Measurements from ENCODE around the gene SHMT2. TPM values are rescaled to one million over a fixed set of nuclear protein-coding genes. Genes with fewer than 3 reads are reported as not detected.
A peak's percentile ranks its signal among the peaks of the same experiment; 100 is the strongest.

The SHMT2 gene
- total RNA-seq, 1 donor from 2014 or later, result 90.2 TPM

DNA sequence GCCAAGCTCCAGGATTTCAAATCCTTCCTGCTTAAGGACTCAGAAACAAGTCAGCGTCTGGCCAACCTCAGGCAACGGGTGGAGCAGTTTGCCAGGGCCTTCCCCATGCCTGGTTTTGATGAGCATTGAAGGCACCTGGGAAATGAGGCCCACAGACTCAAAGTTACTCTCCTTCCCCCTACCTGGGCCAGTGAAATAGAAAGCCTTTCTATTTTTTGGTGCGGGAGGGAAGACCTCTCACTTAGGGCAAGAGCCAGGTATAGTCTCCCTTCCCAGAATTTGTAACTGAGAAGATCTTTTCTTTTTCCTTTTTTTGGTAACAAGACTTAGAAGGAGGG, 4.7 kb downstream of the SHMT2 start:
- H3K4me1 Mint-ChIP-seq, result peaks cover 44% of the 10 kb centered on the region
- H2AFZ ChIP-seq (replicated peaks), result no peak overlapping the region
- no peaks in the 10 kb centered on the region for H3K9me3 Mint-ChIP-seq
- no peak overlapping the region for H3K27ac Mint-ChIP-seq
- peaks cover 17% of the 10 kb centered on the region for H3K79me2 ChIP-seq (ENCODE audit: low read depth)
- H3K27me3 ChIP-seq, result peaks cover 48% of the 10 kb centered on the region
- peaks cover 22% of the 10 kb centered on the region for H3K36me3 Mint-ChIP-seq
- no peak overlapping the region for H3K4me3 ChIP-seq
- H3K9ac ChIP-seq, result no peak overlapping the region
- peaks cover 31% of the 10 kb centered on the region for H3K27me3 Mint-ChIP-seq (ENCODE audit: insufficient read depth, low read depth)
- DNase-seq (ENCODE audit: low spot score), result no peak
- H3K4me3 Mint-ChIP-seq, result peak overlapping the region; percentile 5
- H3K36me3 ChIP-seq, result no peaks in the 10 kb centered on the region
- H4K20me1 ChIP-seq (ENCODE audit: low read depth), result peaks cover 46% of the 10 kb centered on the region
- no peak overlapping the region for H3K4me2 ChIP-seq
- H3K4me1 ChIP-seq, result peaks cover 44% of the 10 kb centered on the region
- peaks cover 43% of the 10 kb centered on the region for H3F3A ChIP-seq (ENCODE audit: low read depth)
- no peak overlapping the region for H3K27ac ChIP-seq
- TF ChIP-seq EZH2phosphoT487 (IDR thresholded peaks at IDR 0.05) (no peak), EZH2 (IDR thresholded peaks at IDR 0.05) (no peak)
- TF ChIP-seq, protein P1, sequence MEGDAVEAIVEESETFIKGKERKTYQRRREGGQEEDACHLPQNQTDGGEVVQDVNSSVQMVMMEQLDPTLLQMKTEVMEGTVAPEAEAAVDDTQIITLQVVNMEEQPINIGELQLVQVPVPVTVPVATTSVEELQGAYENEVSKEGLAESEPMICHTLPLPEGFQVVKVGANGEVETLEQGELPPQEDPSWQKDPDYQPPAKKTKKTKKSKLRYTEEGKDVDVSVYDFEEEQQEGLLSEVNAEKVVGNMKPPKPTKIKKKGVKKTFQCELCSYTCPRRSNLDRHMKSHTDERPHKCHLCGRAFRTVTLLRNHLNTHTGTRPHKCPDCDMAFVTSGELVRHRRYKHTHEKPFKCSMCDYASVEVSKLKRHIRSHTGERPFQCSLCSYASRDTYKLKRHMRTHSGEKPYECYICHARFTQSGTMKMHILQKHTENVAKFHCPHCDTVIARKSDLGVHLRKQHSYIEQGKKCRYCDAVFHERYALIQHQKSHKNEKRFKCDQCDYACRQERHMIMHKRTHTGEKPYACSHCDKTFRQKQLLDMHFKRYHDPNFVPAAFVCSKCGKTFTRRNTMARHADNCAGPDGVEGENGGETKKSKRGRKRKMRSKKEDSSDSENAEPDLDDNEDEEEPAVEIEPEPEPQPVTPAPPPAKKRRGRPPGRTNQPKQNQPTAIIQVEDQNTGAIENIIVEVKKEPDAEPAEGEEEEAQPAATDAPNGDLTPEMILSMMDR (IDR thresholded peaks at IDR 0.05), result no peak
- H3K9me3 ChIP-seq (ENCODE audit: low read depth), result no peaks in the 10 kb centered on the region

DNA sequence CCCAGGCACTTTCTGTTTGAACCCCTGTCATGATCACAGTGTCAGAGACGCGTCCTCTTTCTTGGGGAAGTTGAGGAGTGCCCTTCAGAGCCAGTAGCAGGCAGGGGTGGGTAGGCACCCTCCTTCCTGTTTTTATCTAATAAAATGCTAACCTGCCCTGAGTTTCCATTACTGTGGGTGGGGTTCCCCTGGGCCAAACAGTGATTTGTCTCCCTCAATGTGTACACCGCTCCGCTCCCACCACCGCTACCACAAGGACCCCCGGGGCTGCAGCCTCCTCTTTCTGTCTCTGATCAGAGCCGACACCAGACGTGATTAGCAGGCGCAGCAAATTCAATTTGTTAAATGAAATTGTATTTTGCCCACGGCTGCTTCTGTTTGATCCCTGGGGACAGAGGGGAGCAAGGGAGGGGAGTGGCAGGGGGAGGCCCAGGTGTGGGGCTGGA, 5.1 kb downstream of the SHMT2 start:
- DNase-seq (ENCODE audit: low spot score), result no peak
- Histone ChIP-seq H3K4me2 (no peak overlapping the region), H2AFZ (replicated peaks) (no peak overlapping the region), H3F3A (ENCODE audit: low read depth) (peaks cover 47% of the 10 kb centered on the region), H3K4me1 (peaks cover 48% of the 10 kb centered on the region), H4K20me1 (ENCODE audit: low read depth) (peaks cover 46% of the 10 kb centered on the region), H3K79me2 (ENCODE audit: low read depth) (peaks cover 17% of the 10 kb centered on the region), H3K9ac (no peak overlapping the region), H3K4me3 (no peak overlapping the region), H3K36me3 (no peaks in the 10 kb centered on the region), H3K27ac (no peak overlapping the region), H3K27me3 (peaks cover 51% of the 10 kb centered on the region), H3K9me3 (ENCODE audit: low read depth) (no peaks in the 10 kb centered on the region)
- TF ChIP-seq, protein P1 (IDR thresholded peaks at IDR 0.05), result no peak
- TF ChIP-seq EZH2phosphoT487 (IDR thresholded peaks at IDR 0.05) (no peak), EZH2 (IDR thresholded peaks at IDR 0.05) (no peak)
- Mint-ChIP-seq H3K36me3 (peaks cover 22% of the 10 kb centered on the region), H3K4me1 (peaks cover 43% of the 10 kb centered on the region), H3K4me3 (peak overlapping the region; percentile 5), H3K27ac (no peak overlapping the region), H3K27me3 (ENCODE audit: insufficient read depth, low read depth) (peaks cover 35% of the 10 kb centered on the region), H3K9me3 (no peaks in the 10 kb centered on the region)

DNA sequence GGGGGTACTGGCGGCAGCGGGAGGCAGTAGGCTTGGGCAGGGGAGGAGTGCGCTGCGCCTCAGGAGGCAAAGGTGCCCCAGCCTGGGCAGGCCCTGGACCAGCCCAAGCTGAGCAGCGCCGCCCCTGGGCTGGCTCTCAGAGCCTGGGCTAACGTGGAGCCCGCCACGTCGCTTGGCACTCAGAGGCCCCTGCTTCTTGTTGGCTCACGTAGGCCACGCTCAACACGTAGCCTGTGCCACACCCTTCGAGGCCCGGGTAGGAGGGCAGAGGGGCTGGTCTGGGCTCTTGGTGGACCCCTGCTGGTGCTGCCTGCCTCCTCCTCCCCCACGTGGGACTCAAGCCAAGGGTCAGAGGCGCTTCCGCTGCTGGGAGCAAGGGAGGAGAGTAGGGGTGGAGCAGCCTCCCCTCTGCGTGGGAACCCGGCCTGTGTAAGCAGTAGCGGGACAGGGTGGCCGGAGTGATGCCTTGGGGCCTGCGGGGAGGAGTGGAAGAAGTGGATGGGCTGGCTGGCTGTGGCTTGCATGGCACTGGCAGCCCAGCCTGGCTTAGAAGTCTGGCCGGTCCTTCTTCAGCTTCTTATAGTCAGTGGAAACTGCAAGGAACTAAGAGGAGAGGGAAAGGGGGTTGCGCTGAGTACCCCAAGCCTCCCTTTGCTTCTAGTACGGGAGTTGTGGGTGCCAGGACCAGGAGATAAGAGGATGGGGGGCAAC, 5.7 kb downstream of the SHMT2 start:
- peak; percentile 50 for DNase-seq (ENCODE audit: low spot score)
- Mint-ChIP-seq H3K36me3 (peaks cover 22% of the 10 kb centered on the region), H3K4me1 (peaks cover 39% of the 10 kb centered on the region), H3K9me3 (no peaks in the 10 kb centered on the region), H3K27me3 (ENCODE audit: insufficient read depth, low read depth) (peaks cover 39% of the 10 kb centered on the region), H3K27ac (no peak overlapping the region), H3K4me3 (peak overlapping the region; percentile 48)
- H3K4me3 ChIP-seq, result no peak overlapping the region
- H3K9me3 ChIP-seq (ENCODE audit: low read depth), result no peaks in the 10 kb centered on the region
- peaks cover 13% of the 10 kb centered on the region for H3K79me2 ChIP-seq (ENCODE audit: low read depth)
- no peak overlapping the region for H3K27ac ChIP-seq
- peak overlapping the region; percentile 0 for H3K4me2 ChIP-seq
- no peaks in the 10 kb centered on the region for H3K36me3 ChIP-seq
- H3F3A ChIP-seq (ENCODE audit: low read depth), result peaks cover 52% of the 10 kb centered on the region
- peaks cover 53% of the 10 kb centered on the region for H3K4me1 ChIP-seq
- H3K9ac ChIP-seq, result no peak overlapping the region
- TF ChIP-seq EZH2phosphoT487 (IDR thresholded peaks at IDR 0.05) (no peak), EZH2 (IDR thresholded peaks at IDR 0.05) (no peak)
- TF ChIP-seq, protein P1 (IDR thresholded peaks at IDR 0.05), result no peak
- H4K20me1 ChIP-seq (ENCODE audit: low read depth), result peaks cover 46% of the 10 kb centered on the region
- H3K27me3 ChIP-seq, result peaks cover 56% of the 10 kb centered on the region
- no peak overlapping the region for H2AFZ ChIP-seq (replicated peaks)
